RWPE2 (cell line): Measurements from ENCODE around the gene PRH2.

Experiments used
- ATAC-seq: fragments of 200-7000 bp; cut with Tn5 transposase; 3 replicates; pipeline ENCODE4 v1.9.1; 2021; ENCODE audit warnings: low read depth
- DNase-seq: peaks from one replicate; pipeline ENCODE4 v3.0.0-alpha.2; 2020; ENCODE audit warnings: low spot score
- H3K27ac ChIP-seq: fragments of 450-650 bp; 2 replicates; pipeline ENCODE4 v1.5.1; 2017; ENCODE audit warnings: mild to moderate bottlenecking; ENCODE audit not compliant: poor library complexity, severe bottlenecking
- H3K27me3 ChIP-seq: fragments of 250-450 bp; sonication (Bioruptor Pico); 2 replicates; pipeline ENCODE4 v1.5.1; 2021; ENCODE audit warnings: mild to moderate bottlenecking, moderate library complexity; ENCODE audit not compliant: insufficient read depth, poor library complexity, severe bottlenecking
- H3K36me3 ChIP-seq: fragments of 250-450 bp; sonication (Bioruptor Pico); 2 replicates; pipeline ENCODE4 v1.5.1; 2020; ENCODE audit warnings: low read depth, mild to moderate bottlenecking, moderate library complexity
- H3K4me1 ChIP-seq: fragments of 250-450 bp; sonication (Bioruptor Pico); 2 replicates; pipeline ENCODE4 v1.5.1; 2021; ENCODE audit warnings: mild to moderate bottlenecking, moderate library complexity; ENCODE audit not compliant: insufficient read depth, poor library complexity, severe bottlenecking
- H3K4me3 ChIP-seq: fragments of 250-450 bp; sonication (Bioruptor Pico); 2 replicates; pipeline ENCODE4 v1.5.1; 2021; ENCODE audit warnings: mild to moderate bottlenecking, moderate library complexity; ENCODE audit not compliant: severe bottlenecking
- H3K9me3 ChIP-seq: fragments of 250-450 bp; sonication (Bioruptor Pico); 2 replicates; pipeline ENCODE4 v1.5.1; 2021; ENCODE audit warnings: mild to moderate bottlenecking, moderate library complexity; ENCODE audit not compliant: severe bottlenecking
- CTCF ChIP-seq: fragments of 450-650 bp; IDR thresholded peaks from one replicate; pipeline ENCODE4 v1.5.1; 2017; ENCODE audit warnings: mild to moderate bottlenecking, moderate library complexity; ENCODE audit not compliant: poor library complexity, severe bottlenecking

Gene PRH2

GRCh38 chr12:10940389-10940788, 11.4 kb downstream of the PRH2 start:
- H3K4me1 ChIP-seq: peaks cover 12% of the 10 kb centered on the region
- no peak for TF ChIP-seq CTCF
- peak; percentile 92 for ATAC-seq
- H3K27me3 ChIP-seq: no peaks in the 10 kb centered on the region
- no peaks in the 10 kb centered on the region for H3K9me3 ChIP-seq
- H3K27ac ChIP-seq: peak overlapping the region; percentile 58
- H3K36me3 ChIP-seq: no peaks in the 10 kb centered on the region
- no peak for DNase-seq
- no peak overlapping the region for H3K4me3 ChIP-seq

GRCh38 chr12:10941369-10941768, 12.3 kb downstream of the PRH2 start:
- H3K27me3 ChIP-seq: no peaks in the 10 kb centered on the region
- H3K27ac ChIP-seq: peak overlapping the region; percentile 58
- no peak overlapping the region for H3K4me3 ChIP-seq
- H3K4me1 ChIP-seq: peaks cover 12% of the 10 kb centered on the region
- H3K36me3 ChIP-seq: no peaks in the 10 kb centered on the region
- ATAC-seq (no peak), DNase-seq (no peak)
- no peaks in the 10 kb centered on the region for H3K9me3 ChIP-seq
- no peak for TF ChIP-seq CTCF

- Histone ChIP-seq H3K36me3 (no peaks in the 10 kb centered on the region), H3K9me3 (no peaks in the 10 kb centered on the region), H3K4me1 (peaks cover 12% of the 10 kb centered on the region), H3K27ac (peak overlapping the region; percentile 58), H3K4me3 (no peak overlapping the region), H3K27me3 (no peaks in the 10 kb centered on the region)
- peak; percentile 64 for DNase-seq
- TF ChIP-seq CTCF: no peak
- ATAC-seq: peak; percentile 87
Observed at GRCh38 chr12:10941916-10942607, 13.0 kb downstream of the PRH2 start.

GRCh38 chr12:10943167-10943566, 14.1 kb downstream of the PRH2 start:
- Histone ChIP-seq H3K27me3 (no peaks in the 10 kb centered on the region), H3K4me1 (peaks cover 12% of the 10 kb centered on the region), H3K27ac (no peak overlapping the region), H3K36me3 (no peaks in the 10 kb centered on the region), H3K4me3 (no peak overlapping the region), H3K9me3 (no peaks in the 10 kb centered on the region)
- ATAC-seq (no peak), DNase-seq (no peak)
- TF ChIP-seq CTCF: no peak

GRCh38 chr12:10952645-10953044, 23.6 kb downstream of the PRH2 start:
- no peak for TF ChIP-seq CTCF
- Histone ChIP-seq H3K4me3 (no peak overlapping the region), H3K36me3 (no peaks in the 10 kb centered on the region), H3K27ac (no peak overlapping the region), H3K4me1 (no peaks in the 10 kb centered on the region), H3K27me3 (no peaks in the 10 kb centered on the region), H3K9me3 (no peaks in the 10 kb centered on the region)
- DNase-seq: no peak
- no peak for ATAC-seq
